ENCODE data around the gene STXBP5.

DNA sequence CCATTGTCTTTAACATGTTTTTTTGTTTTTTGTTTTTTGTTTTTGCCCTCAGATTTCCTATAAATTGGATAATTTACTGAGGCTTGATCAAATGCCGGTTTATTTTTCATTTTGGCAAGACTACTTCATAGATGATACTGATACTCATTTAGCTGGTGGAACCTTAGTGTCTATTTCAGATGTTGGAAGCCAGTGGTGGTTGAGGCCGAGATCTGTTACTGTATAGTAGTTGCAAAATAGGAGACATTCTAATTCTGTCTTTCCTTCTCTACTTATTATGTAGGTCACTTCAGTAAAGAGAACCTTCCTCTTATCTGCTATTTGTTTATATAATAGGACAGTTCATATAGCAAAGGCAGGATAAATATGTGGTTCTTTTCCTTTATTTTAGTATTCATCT is 63.4 kb downstream of the STXBP5 start:
- TF ChIP-seq, protein P1, sequence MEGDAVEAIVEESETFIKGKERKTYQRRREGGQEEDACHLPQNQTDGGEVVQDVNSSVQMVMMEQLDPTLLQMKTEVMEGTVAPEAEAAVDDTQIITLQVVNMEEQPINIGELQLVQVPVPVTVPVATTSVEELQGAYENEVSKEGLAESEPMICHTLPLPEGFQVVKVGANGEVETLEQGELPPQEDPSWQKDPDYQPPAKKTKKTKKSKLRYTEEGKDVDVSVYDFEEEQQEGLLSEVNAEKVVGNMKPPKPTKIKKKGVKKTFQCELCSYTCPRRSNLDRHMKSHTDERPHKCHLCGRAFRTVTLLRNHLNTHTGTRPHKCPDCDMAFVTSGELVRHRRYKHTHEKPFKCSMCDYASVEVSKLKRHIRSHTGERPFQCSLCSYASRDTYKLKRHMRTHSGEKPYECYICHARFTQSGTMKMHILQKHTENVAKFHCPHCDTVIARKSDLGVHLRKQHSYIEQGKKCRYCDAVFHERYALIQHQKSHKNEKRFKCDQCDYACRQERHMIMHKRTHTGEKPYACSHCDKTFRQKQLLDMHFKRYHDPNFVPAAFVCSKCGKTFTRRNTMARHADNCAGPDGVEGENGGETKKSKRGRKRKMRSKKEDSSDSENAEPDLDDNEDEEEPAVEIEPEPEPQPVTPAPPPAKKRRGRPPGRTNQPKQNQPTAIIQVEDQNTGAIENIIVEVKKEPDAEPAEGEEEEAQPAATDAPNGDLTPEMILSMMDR (IDR thresholded peaks at IDR 0.05), result no peak
- no peak for TF ChIP-seq POLR2A (IDR thresholded peaks at IDR 0.05)

Measured in thyroid gland (tissue), 4 donors.